Stimulated activated CD4-positive, alpha-beta T cell treated with anti-CD3 and anti-CD28 coated beads, Interleukin-1b, Interleukin-23, amount 100 ng/mL, for 24 hours (primary cell): Measurements from ENCODE around the gene ZBTB8A.
"Not testable (repeated sequence)": the region's sequence is repeated elsewhere in the genome, so short reads cannot be mapped to it uniquely, and the experiment has no call there.

ENCODE experiments used
- DNase-seq, 4 experiments: peaks; one replicate each; pipeline ENCODE4 v3.0.0-alpha.2; 2020; ENCODE audit warnings: low read depth in 4 of 4, low spot score in 1 of 4

The ZBTB8A gene

GRCh38 chr1:32536117-32536516 is 3.1 kb upstream of the ZBTB8A start:
- no peak for DNase-seq

GRCh38 chr1:32536764-32537163 is 2.5 kb upstream of the ZBTB8A start:
- no peak for DNase-seq

- no peak for DNase-seq
These were observed 651 bp downstream of the ZBTB8A start for GRCh38 chr1:32539584-32540571.

- no peak for DNase-seq
These were observed 1.4 kb downstream of the ZBTB8A start for GRCh38 chr1:32540605-32541004.

- no peak for DNase-seq
These were observed 1.9 kb downstream of the ZBTB8A start for GRCh38 chr1:32541064-32541566.

- DNase-seq, result no peak
These were observed 7.4 kb downstream of the ZBTB8A start for GRCh38 chr1:32546611-32547010.

GRCh38 chr1:32549616-32550015 is 10.4 kb downstream of the ZBTB8A start:
- no peak for DNase-seq

GRCh38 chr1:32554288-32554687 is 15.1 kb downstream of the ZBTB8A start:
- no peak for DNase-seq

- DNase-seq, result not testable (repeated sequence)
These were observed 17.8 kb downstream of the ZBTB8A start for GRCh38 chr1:32557035-32557434.

- DNase-seq, result no peak
These were observed 18.6 kb downstream of the ZBTB8A start for GRCh38 chr1:32557812-32558211.

GRCh38 chr1:32568929-32569328 is 29.7 kb downstream of the ZBTB8A start:
- DNase-seq, result no peak

GRCh38 chr1:32580348-32581017 is 41.3 kb downstream of the ZBTB8A start:
- no peak for DNase-seq

GRCh38 chr1:32592943-32593342 is 53.7 kb downstream of the ZBTB8A start:
- no peak for DNase-seq

GRCh38 chr1:32600034-32600433 is 60.8 kb downstream of the ZBTB8A start:
- no peak for DNase-seq

GRCh38 chr1:32605711-32606424 is 66.6 kb downstream of the ZBTB8A start:
- no peak for DNase-seq

- no peak for DNase-seq
These were observed 67.5 kb downstream of the ZBTB8A start for GRCh38 chr1:32606565-32607371.

- no peak for DNase-seq
These were observed 70.0 kb downstream of the ZBTB8A start for GRCh38 chr1:32609180-32609579.

GRCh38 chr1:32611859-32612188 is 72.6 kb downstream of the ZBTB8A start:
- no peak for DNase-seq

- DNase-seq, result peak in 2 of 4 experiments; percentile 12 to 41
These were observed 73.1 kb downstream of the ZBTB8A start for GRCh38 chr1:32612189-32612881.

GRCh38 chr1:32613472-32613871 is 74.2 kb downstream of the ZBTB8A start:
- DNase-seq, result no peak
